Stimulated activated CD4-positive, alpha-beta T cell treated with anti-CD3 and anti-CD28 coated beads, Interleukin-12 subunit alpha, Interleukin-12 subunit beta, amount 100 ng/mL, for 24 hours (primary cell): Measurements from ENCODE around the gene SH3D21.

Experiments used
- DNase-seq, 2 experiments: peaks; one replicate each; pipeline ENCODE4 v3.0.0-alpha.2; 2020; ENCODE audit warnings: low read depth in 2 of 2

SH3D21 gene

DNA sequence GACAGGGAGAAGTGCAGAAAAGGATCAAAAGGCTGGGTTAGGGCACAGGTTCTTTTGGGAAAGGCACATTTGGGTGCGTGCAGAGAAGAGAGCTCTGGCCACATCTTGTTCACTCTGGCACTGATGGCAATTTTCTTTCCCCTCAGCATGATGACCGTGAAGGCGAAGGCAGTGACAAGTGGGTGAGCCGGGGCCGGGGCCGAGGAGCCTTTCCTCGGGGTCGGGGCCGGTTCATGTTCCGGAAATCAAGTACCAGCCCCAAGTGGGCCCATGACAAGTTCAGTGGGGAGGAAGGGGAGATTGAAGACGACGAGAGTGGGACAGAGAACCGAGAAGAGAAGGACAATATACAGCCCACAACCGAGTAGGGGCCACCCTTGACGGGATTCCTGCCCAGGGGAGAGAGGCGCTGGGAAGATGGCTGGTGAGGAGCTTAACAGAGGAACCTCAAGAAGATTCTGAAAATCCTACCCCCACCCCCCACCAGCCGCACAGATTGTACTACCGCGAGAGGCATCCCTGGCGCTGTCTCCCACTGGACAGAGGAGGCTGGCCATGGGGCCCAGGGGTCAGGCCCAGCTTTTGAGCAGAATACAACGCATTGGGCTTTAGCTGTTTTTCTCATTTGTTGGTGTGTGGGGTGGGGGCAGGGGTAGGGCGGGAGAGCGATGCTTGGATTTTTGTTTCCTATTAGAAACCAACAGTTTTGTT lies 2.4 kb upstream of the SH3D21 start:
- no peak for DNase-seq

DNA sequence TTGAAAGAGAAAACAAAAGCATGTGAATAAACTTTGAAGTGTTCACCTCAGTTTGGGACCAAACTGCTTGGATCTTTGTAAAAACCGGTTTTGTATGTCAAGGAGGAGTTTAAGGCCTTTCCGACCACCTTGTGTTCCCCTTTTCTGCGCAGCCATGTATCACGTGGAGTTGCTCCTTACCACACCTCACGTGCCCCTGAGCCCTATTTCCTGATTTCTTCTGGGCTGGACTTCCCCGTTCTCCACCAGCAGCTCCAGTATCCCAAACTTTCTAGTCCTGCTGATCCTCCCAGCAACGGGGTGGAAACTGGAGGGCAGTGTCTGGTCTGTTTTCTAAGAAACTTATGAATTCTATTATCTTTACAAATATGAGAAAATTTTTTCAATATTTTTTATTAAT lies 1.6 kb upstream of the SH3D21 start:
- no peak for DNase-seq

DNA sequence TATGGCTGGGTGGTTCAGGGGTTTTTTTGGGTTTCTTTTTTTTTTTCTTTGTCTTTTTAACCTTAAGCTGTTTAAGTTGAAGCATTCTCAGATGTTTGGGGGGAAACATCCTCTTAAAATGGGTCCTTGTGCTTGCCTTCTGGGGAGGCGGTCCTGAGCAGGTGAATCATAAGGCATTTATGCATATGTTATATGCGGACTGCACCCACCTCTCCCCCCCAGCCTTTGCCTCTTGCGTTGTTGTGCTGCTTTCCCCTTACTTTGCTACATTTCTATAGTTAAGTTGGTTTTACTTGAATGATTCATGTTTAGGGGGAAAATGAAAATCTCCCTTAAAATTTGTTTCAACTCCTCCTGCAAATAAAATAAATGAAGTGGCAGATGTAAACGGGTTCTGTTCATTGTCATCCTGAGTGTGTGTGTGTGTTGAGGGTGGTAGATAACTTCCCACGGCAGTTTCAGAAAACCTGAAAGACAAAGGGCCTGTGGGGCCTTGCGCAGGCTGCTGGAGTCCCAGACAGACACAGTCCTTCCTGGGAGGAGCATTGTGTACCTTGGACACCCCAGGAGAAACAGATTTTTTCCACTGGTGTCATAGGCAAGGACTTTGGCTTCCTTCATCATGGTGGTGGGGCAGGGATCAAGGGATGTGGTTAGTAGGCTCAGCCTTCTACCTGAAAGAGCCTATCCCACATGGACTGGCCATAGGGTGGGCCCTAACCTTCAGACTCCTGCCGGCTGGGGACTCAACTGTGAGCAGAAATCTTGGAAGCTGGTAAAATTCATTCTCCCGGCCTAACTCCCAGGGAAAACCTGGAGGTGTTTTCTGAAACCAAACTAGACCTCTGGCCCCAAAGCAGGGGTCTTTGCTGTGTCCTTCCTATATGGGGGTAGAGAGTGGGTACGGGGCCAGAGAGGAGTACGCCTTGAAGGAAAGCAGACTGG lies 926 bp upstream of the SH3D21 start:
- no peak for DNase-seq

DNA sequence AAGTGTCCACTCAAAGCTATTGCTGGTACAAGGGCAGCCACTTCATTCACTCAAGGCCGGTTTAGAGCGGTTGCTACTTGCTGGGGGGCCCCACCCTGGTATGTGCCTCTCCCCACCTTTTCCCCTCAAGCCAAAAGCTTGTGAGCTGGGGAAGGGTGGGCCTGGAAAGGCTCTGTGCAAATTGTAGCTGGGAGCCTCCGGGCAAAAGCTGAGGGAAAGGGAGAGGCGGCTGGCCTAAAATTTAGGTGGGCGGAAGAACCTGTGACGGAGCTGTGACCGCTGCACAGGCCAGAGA lies 306 bp upstream of the SH3D21 start:
- no peak for DNase-seq

DNA sequence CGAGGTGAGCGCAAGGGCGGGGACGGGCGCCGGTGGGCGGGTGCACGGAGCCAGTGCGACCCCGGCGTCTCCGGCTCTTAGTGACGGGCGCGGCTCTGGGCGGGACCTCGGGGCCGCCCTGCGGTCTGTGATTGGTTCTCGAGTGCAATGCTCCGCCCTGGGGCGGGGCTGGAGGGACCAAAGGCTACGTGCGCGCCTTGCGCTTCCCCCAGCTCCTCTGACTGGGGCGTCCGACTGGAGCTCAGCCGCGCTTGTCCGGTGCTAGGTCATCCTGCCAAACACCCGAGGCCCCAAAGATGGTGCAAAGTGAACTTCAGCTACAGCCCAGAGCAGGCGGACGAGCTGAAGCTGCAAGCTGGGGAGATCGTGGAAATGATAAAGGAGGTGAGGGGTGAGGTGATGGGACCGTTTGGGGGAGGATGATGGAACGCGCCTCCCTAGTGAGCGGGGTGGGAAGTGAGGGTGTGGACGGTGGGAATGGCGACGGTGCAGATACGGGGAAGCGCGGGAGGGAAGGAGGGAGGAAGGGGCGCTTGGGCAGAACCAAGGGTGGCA lies 811 bp downstream of the SH3D21 start:
- DNase-seq = peak; percentile 81 to 92

DNA sequence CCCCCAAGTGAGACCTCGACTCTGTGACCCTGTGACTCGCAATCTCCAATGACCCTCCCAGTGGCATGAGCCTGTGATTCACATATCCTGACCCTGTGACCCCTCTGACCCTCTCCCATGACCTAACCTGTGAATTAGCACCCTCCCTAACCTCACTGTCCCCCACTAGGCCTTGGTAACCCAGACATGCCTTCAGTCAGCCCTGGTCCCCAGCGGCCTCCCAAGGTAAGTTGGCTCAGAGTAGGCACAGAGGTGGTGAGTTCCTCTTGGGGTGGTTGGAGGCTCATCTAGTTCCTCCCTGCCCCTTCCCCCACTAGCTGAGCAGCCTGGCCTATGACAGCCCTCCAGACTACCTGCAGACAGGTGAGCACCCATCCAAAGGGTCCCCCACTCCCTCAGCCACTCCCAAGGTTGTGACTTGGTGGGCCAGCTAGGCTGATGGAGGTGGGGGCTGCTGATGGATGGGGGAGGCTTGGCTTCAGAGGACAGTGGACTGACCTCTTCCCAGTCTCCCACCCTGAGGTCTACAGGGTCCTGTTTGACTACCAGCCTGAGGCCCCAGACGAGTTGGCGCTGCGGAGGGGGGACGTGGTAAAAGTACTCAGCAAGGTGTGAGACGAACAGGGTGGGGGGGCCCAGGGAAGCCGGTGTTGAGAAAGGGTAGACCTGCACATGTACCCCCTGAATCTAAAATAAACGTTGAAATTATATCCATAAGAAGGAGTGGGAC lies 1.6 kb downstream of the SH3D21 start:
- no peak for DNase-seq

DNA sequence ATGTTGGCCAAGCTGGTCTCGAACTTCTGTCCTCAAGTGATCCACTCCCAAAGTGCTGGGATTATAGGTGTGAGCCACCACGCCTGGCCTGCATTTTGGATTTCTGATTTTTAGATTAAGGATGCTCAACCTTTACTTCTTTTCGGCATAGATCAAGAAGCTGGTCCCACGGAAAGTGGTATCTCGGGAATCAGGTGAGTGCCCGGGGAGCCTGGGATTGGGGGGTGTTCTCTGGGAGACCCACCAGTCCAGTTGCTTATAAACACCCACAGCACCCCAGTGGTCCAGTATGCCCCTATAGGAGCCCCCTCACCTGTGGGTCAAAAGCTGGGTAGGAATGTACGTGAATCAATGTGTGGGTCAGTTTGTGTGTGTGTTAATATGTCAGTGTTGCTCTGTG lies 3.2 kb downstream of the SH3D21 start:
- no peak for DNase-seq

DNA sequence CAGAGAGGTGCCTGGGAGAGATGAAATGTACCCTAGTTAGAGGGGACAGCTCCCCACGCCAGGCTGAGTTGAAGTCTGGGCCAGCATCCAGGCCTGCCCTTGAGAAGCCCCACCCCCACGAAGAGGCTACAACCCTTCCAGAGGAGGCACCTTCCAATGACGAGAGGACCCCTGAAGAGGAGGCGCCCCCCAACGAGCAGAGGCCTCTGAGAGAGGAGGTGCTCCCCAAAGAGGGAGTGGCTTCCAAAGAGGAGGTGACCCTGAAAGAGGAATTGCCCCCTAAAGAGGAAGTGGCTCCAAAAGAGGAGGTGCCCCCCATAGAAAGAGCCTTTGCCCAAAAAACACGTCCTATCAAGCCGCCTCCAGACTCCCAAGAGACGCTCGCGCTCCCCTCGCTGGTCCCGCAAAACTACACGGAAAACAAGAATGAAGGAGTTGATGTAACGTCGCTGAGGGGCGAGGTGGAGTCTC lies 14.2 kb downstream of the SH3D21 start:
- no peak for DNase-seq

DNA sequence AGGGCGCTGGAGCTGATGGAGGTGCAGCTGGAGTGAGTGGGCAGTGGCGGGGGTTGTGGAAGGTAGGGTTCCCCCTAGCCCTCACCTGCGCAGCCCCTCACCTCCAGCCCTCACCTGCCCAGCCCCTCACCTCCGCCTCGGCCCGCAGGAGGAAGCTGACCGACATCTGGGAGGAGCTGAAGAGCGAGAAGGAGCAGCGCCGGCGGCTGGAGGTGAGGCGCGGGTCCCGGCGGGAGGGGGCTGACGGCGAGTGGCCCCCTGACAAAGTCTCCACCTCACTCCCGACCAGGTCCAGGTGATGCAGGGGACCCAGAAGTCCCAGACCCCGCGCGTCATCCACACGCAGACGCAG lies 14.6 kb downstream of the SH3D21 start:
- DNase-seq = no peak

DNA sequence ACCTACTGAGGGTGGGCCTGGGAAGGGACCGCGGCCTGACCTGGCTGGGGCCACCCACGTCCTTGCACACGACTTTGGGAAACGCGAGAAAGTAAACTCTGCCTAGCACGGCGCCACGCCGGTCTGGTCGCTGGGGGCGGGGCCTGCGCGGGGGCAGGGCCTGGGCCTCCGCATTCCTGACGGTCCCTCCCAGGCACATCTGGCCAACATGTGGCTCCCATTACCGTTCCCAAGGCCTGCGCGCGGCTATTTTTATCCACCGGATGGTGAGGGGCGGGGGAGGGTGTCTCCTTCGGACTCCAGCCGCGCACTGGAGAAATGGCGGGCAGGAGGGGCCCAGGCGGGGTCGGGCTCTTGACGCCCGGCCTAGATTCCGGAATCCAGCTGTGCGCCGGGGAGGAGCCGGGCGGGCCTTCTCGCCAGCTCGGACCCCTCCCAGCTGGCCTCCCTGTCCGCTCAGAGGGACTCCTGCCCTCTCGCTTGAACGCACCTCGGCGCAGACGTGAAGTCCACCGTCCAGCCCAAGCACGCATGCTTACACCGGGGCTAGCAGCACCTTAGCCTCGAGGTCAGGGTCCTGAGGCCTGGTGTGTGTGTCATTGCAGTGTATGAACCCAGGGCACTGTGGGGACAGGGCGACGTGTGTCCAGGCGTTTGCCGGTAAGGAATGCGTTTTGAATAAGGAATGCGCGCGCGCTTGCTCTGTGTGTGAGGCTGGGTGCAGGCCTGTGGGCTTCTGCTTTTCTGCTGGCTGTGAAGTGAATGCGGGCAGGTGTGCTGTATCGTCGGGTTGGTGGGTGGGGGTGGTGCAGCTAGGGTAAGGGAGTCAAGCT lies 15.2 kb downstream of the SH3D21 start:
- DNase-seq = no peak

DNA sequence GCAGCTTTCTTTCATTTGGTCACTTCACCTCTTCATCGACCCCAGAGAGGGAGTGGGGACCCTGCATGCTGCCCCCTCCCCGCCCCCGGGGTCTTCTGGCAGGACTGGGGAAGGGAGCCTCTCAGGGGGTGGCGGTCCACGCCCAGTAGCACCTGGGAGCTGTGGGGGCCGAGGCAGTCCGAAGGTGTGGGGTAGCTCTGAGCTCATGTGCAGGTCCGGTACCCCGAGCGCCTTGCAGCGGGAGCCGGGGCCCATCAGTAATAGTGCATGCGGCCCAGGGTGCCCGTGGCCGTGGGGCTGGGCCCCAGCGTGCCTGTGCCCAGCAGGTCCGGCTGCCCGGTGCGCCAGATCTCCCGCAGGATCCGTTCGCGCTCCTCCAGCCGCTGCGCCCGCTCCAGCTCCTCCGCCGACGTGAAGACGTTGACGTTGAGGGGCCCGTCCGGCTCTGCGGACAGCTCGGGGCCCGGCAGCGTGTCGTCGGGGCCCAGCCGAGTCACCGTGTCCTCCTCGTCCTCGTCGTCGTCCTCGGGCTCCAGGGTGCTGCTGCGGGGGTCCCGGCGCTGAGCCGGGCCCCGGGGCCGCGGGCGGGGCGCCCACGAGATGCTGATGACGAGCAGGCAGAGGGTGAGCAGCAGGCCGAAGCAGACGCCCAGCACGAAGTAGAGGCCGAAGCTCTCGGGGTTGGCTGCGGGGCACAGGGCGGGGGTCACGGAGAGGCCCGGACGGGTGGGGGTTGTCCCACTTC lies 16.0 kb downstream of the SH3D21 start:
- DNase-seq = no peak

DNA sequence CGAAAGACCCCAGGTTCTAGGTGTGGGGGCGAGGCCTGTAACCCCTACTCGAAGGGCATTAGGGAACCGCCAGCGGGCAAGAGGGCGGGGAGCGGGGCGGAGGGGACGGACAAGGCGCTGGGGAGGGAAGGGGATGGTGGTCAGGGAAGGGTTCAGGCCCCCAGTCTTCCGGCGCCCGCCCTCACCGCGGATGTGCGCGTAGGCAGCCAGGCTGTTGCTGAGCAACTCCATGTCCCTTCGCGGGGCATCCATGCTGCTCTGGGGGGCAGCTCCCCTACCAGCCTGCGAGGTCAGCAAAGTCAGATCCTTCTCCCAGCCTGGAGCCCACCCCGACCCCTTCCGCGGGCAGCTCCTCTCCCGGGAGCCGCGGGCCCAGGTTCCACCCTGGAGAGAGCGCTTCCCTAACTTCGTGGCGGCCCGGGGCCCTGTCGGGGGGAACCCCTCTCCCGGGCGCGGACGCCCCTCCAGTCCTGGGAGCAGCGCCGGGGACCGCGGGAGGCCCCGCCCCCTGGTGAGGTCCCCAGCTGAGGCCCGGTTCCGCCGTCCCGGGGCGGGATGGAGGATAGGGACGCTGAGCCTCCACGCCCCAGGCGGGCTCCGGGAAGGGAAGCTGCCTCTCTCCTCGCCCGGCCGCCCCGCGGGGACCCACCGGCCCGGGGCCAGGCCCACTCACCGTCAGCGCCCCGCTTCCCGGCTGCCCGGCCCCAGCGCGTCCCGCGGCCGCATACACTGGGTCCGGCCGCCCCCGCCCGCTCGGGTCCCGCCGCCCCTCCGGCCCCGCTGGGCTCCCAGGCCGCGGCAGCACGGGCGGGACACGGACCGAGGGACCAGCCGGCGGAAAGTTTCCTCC lies 16.8 kb downstream of the SH3D21 start:
- no peak for DNase-seq

DNA sequence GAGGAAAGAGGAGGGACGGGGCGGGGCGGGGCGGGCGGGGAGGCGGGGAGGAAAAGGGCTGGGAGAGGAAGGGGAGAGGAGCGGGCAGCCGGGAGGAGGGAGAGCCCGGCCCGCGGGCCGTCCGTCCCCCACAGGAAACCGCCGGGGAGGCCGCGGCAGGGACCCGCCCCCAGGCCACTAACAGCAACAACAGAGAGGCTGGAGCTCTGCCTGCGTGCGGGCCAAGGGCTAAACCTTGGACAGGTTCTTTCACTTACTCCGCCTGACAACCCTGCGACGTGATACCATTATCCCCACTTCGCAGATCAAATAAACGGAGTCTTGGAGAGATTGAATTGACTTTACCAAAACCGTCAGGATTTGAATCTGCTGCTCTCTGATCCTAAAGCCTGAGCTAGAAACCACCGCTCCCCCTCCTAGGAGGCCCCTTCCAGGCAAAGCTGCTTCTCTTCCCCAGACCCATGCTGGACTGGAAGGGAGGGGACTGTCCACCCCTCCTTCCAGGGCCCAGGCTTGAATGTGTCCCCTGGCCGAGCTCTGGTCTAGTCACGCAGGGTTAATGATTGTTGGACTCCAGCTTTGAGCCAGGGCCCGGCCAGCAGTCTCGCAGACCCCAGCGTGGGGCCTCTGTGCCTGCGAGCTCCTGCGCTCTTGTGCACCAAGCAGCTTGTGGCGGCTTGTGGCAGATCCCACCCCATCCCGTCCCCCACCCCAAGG lies 17.6 kb downstream of the SH3D21 start, which contains the start of gene EVA1B:
TSS of gene EVA1B (minus strand) at position 10 of the 717 bp plus-strand sequence. CDS start 608 bp downstream, outside the sequence.
- DNase-seq = peak in 1 of 2 experiments; percentile 49

DNA sequence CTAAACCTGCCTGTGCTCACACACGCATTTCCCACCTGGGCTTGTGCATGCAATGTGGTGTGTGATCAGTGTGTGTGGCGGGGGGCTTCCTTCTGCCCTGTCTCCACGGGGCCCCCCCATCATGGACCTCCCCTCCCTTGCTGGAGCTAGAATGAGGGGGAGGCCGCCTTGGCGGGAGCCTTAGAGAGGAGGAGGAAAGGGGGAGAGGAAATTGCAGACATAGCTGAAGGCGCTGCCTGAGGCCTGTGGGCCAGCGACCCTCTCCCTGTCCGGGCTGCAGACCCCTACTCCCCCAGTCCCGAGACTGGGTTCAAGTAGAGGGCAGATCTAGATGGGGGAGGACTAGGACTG lies 18.2 kb downstream of the SH3D21 start:
- no peak for DNase-seq

DNA sequence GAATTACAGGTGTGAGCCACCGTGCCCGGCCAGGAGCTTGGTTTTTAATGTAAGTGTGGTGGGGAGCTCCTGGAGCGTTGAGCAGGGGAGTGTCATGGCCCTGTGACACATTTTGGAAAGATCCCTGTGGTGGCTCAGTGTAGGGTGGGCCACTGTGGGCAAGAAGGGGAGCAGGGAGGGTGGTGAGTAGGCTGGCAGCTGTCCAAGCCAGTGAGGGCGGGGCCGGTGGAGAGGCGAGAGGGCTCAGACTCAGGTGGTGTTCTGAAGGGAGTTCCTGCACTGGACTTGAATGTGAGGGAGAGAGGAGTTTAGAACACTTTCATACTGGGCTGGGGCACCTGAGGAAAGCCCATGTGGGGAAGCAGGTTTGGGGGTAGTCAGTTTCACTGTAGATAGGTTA lies 20.3 kb downstream of the SH3D21 start:
- DNase-seq = no peak

DNA sequence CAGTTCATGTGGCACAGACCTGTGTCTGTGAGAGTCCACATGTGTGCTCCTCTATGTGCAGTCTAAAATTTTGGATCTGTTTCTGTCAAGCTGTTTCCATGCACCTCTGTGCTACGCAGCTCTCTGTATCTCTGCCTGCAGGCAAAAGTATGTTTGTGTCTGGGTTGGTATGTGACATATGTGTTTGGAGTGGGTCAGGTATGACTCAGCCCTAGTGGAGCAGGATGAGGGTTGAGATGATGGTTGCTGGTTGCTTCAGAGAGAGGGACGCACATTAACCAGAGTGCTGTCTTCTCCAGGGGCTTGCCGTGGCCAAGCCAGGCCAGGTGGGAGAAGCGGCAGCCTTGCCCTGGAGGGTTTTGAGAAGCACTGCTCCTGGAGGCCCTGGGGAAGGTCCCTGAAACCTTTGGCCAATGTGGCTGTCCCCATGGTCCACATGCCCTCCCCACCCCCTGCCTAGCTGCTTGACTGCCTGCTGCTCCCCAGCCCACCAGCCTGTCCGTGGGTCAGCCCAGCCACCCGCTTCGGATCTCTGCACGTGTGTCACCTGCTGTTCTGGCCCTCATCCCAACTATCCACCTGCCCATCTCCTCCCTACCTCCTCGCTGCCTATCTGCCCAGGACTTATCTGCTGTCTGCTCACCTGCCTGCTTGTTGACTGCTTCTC lies 21.4 kb downstream of the SH3D21 start:
- DNase-seq = no peak

DNA sequence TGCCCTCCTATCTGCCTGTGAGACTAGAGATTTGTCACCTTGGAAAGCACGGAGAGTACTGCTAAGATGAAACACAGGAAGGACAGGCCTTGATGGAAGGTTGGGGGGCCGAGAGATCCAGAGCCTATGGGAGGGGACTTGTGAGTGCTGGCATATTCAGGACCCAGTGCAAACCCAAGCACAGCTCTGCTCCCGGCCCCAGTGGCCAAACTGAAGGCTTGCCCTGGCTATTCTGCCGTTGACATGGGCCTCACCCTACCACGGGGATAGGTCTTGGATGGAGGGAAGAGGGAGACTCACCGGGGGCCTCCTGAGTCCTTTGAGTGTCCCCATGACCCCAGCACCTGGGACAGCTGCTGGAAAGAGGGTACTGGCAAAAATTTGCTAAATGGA lies 21.9 kb downstream of the SH3D21 start:
- no peak for DNase-seq

DNA sequence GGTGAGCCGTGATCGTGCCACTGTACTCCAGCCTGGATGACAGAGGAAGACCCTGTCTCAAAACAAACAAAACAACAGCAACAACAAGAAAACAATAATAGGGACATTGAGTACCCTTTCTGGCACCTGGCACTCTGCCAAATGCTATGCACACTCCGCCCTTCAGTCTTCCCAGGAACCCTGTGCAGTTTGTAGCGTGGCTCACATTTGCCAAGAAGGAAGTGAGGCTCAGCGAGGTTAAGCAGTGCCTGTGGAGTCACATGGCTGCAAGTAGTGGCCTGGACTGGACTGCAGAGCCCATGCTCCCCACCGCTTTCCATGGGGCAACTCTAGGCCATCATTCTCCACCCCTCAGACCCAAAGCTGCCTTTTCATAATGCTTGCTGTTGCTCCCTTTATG lies 22.5 kb downstream of the SH3D21 start:
- DNase-seq = no peak
